HCT116 (cell line): ENCODE measurements around the gene HEATR5A. TPM values are rescaled to one million over a fixed set of nuclear protein-coding genes. Genes with fewer than 3 reads are reported as not detected.

ENCODE experiments used
- ATAC-seq: fragments of 200-7000 bp; cut with Tn5 transposase; 2 replicates; pipeline ENCODE4 v1.9.1; 2020; ENCODE audit warnings: mild to moderate bottlenecking, moderate library complexity
- BruUV-seq: library from RNA; stranded (reverse); fragments of 400-500 nt; replicated peaks from 2 replicates; lab custom pipeline; 2021; lab: Mats Ljungman, UMichigan
- CTCF ChIA-PET: fragments of 300-600 bp; sonication (Branson Sonifier 250); formaldehyde crosslinking; loops from one replicate; lab custom pipeline; 2021; ENCODE audit warnings: antibody characterized with exemption; lab: Charles Lee
- POLR2A ChIA-PET: fragments of 300-600, 350-600 bp; sonication (Branson Sonifier 250); formaldehyde crosslinking; loops from one replicate; lab custom pipeline; 2021; ENCODE audit warnings: antibody characterized with exemption; lab: Charles Lee
- RAD21 ChIA-PET, 2 experiments: fragments of 300-600 bp; sonication (Branson Sonifier 250); formaldehyde crosslinking; loops; one replicate each; lab custom pipeline; 2023; ENCODE audit warnings: low total read pairs in 2 of 2; ENCODE audit not compliant: uncharacterized antibody in 2 of 2, unreplicated experiment in 2 of 2, low non-redundant PET in 1 of 2; lab: Charles Lee
- DNase-seq: peaks from one replicate; pipeline ENCODE4 v3.0.0-alpha.2; 2010; ENCODE audit warnings: low read depth, low spot score
- H2AFZ ChIP-seq: fragments of 200-600 bp; shearing (Covaris generic), sonication (generic); 2 replicates; pipeline ENCODE4 v1.6.1; 2017; ENCODE audit warnings: low read depth, mixed run types, mixed read lengths, antibody characterized with exemption, low read length; ENCODE audit not compliant: poor library complexity, severe bottlenecking
- H3K27ac ChIP-seq: 2 replicates; pipeline ENCODE4 v1.5.1; 2012; ENCODE audit warnings: low read depth, low read length
- H3K27me3 ChIP-seq: fragments of 200-600 bp; sonication (generic); 2 replicates; pipeline ENCODE4 v1.6.1; 2016; ENCODE audit warnings: mixed run types, low read length, mixed read lengths; ENCODE audit not compliant: insufficient read depth
- H3K36me3 ChIP-seq, 2 experiments: fragments of 200-500 bp in 1 of 2; fragments of 200-600 bp in 1 of 2; sonication (Bioruptor generic) in 1 of 2; sonication (generic) in 1 of 2; 2 replicates each; pipeline versions ENCODE4 v1.5.1 to v1.6.1; 2014 to 2016; ENCODE audit warnings: low read length in 2 of 2, inconsistent platforms in 1 of 2, mixed read lengths in 1 of 2, mixed run types in 1 of 2; ENCODE audit not compliant: insufficient read depth in 2 of 2, control insufficient read depth in 1 of 2
- H3K4me1 ChIP-seq, 2 experiments: fragments of 200-600 bp in 1 of 2; sonication (generic) in 1 of 2; 2 replicates each; pipeline versions ENCODE4 v1.5.1 to v1.6.1; 2012 to 2017; ENCODE audit warnings: low read length in 2 of 2, inconsistent platforms in 1 of 2, mild to moderate bottlenecking in 1 of 2, mixed read lengths in 1 of 2, mixed run types in 1 of 2, moderate library complexity in 1 of 2; ENCODE audit not compliant: insufficient read depth in 2 of 2, control insufficient read depth in 1 of 2
- H3K4me2 ChIP-seq: fragments of 200-600 bp; sonication (generic); 2 replicates; pipeline ENCODE4 v1.6.1; 2017; ENCODE audit warnings: mixed run types, low read length, mixed read lengths
- H3K4me3 ChIP-seq, 2 experiments: fragments of 200-600 bp in 1 of 2; sonication (generic) in 1 of 2; replicated peaks in 1 of 2; 2 replicates each; pipeline ENCODE4 v1.5.1; 2011 to 2016; ENCODE audit warnings: low read length in 2 of 2, control low read depth in 1 of 2, low read depth in 1 of 2, mild to moderate bottlenecking in 1 of 2, mixed read lengths in 1 of 2, mixed run types in 1 of 2
- H3K79me2 ChIP-seq: fragments of 200-600 bp; sonication (generic); 2 replicates; pipeline ENCODE4 v1.6.1; 2017; ENCODE audit warnings: mild to moderate bottlenecking, mixed run types, low read length, moderate library complexity, mixed read lengths; ENCODE audit not compliant: insufficient read depth
- H3K9ac ChIP-seq: fragments of 200-600 bp; sonication (generic); 2 replicates; pipeline ENCODE4 v1.6.1; 2016; ENCODE audit warnings: low read length, mixed read lengths
- H3K9me2 ChIP-seq: fragments of 200-600 bp; sonication (generic), shearing (Covaris generic); 2 replicates; pipeline ENCODE4 v1.6.1; 2017; ENCODE audit warnings: mixed run types, mild to moderate bottlenecking, moderate library complexity; ENCODE audit not compliant: insufficient read depth
- H3K9me3 ChIP-seq, 2 experiments: fragments of 200-500 bp in 1 of 2; fragments of 200-600 bp in 1 of 2; sonication (Bioruptor generic) in 1 of 2; sonication (generic) in 1 of 2; 2 replicates each; pipeline ENCODE4 v1.6.1; 2014 to 2017; ENCODE audit warnings: low read length in 2 of 2, mixed read lengths in 2 of 2, inconsistent platforms in 1 of 2, low read depth in 1 of 2, mild to moderate bottlenecking in 1 of 2, mixed run types in 1 of 2, moderate library complexity in 1 of 2; ENCODE audit not compliant: control insufficient read depth in 1 of 2, insufficient read depth in 1 of 2
- H4K20me1 ChIP-seq: fragments of 200-600 bp; sonication (generic), shearing (Covaris generic); 2 replicates; pipeline ENCODE4 v1.6.1; 2017; ENCODE audit warnings: mixed run types, mild to moderate bottlenecking, moderate library complexity; ENCODE audit not compliant: insufficient read depth
- CBX3 ChIP-seq: IDR thresholded peaks from 2 replicates; pipeline ENCODE4 v1.6.1; 2012; ENCODE audit warnings: low read depth
- CTCF ChIP-seq, 3 experiments: fragments of 200-600 bp in 1 of 3; sonication (generic) in 1 of 3; IDR thresholded peaks in 2 of 3; conservative IDR thresholded peaks in 1 of 3; 2 replicates each; pipeline ENCODE4 v1.5.1; 2012 to 2017; ENCODE audit warnings: low read depth in 2 of 3, low read length in 2 of 3, antibody characterized with exemption in 1 of 3, borderline replicate concordance in 1 of 3, control low read depth in 1 of 3, mild to moderate bottlenecking in 1 of 3, mixed read lengths in 1 of 3, mixed run types in 1 of 3, moderate library complexity in 1 of 3; ENCODE audit not compliant: insufficient read depth in 1 of 3
- EGR1 ChIP-seq: IDR thresholded peaks from 2 replicates; pipeline ENCODE4 v1.6.1; 2012; ENCODE audit warnings: low read depth
- EZH2phosphoT487 ChIP-seq: fragments of 200-600 bp; IDR thresholded peaks from 2 replicates; pipeline ENCODE4 v1.6.1; 2018; ENCODE audit warnings: antibody characterized with exemption, borderline replicate concordance
- FOSL1 ChIP-seq: IDR thresholded peaks from 2 replicates; pipeline ENCODE4 v1.6.1; 2012; ENCODE audit warnings: low read depth
- JUND ChIP-seq: IDR thresholded peaks from 2 replicates; pipeline ENCODE4 v1.6.1; 2012
- POLR2A ChIP-seq: IDR thresholded peaks from 2 replicates; pipeline ENCODE4 v1.7.0; 2011; ENCODE audit warnings: borderline replicate concordance; ENCODE audit not compliant: insufficient read depth, insufficient read length; ENCODE audit errors: extremely low read depth
- POLR2AphosphoS5 ChIP-seq: IDR thresholded peaks from 2 replicates; pipeline ENCODE4 v1.6.1; 2011; ENCODE audit warnings: mild to moderate bottlenecking, low read depth, low read length, moderate library complexity
- RAD21 ChIP-seq: IDR thresholded peaks from 2 replicates; pipeline ENCODE4 v1.6.1; 2012; ENCODE audit warnings: low read depth, mild to moderate bottlenecking
- SIN3A ChIP-seq: IDR thresholded peaks from 2 replicates; pipeline ENCODE4 v1.6.1; 2012; ENCODE audit warnings: low read depth
- SP1 ChIP-seq: IDR thresholded peaks from 2 replicates; pipeline ENCODE4 v1.6.1; 2012; ENCODE audit warnings: low read depth
- SRF ChIP-seq: IDR thresholded peaks from 2 replicates; pipeline ENCODE4 v1.6.1; 2012; ENCODE audit warnings: low read depth
- TCF7L2 ChIP-seq: IDR thresholded peaks from 2 replicates; pipeline ENCODE4 v1.7.0; 2011; ENCODE audit warnings: borderline replicate concordance, inconsistent platforms; ENCODE audit not compliant: insufficient read depth, insufficient read length; ENCODE audit errors: extremely low read depth
- YY1 ChIP-seq: IDR thresholded peaks from 2 replicates; pipeline ENCODE4 v1.6.1; 2011; ENCODE audit warnings: low read length, low read depth, moderate library complexity, mild to moderate bottlenecking; ENCODE audit not compliant: insufficient replicate concordance; ENCODE audit errors: extremely low read depth
- ZFX ChIP-seq: fragments of 450-650 bp; IDR thresholded peaks from 2 replicates; pipeline ENCODE4 v1.6.1; 2017
- ZNF274 ChIP-seq: fragments of 200-500 bp; sonication (Bioruptor generic); IDR thresholded peaks from 2 replicates; pipeline ENCODE4 v1.6.1; 2014; ENCODE audit warnings: mild to moderate bottlenecking, low read depth, low read length, inconsistent platforms
- intact Hi-C: fragments of 100-400 bp; cut with micrococcal nuclease; formaldehyde crosslinking; loops from 2 replicates; pipeline ENCODE4 v1.10.0; 2022
- total RNA-seq: library from RNA; stranded (reverse); gene quantifications from one replicate; pipeline ENCODE4 v1.2.1, GENCODE V29; 2021; ENCODE audit not compliant: unreplicated experiment
- TF ChIP-seq, protein P1 (sequence below): IDR thresholded peaks from 2 replicates; pipeline ENCODE4 v1.6.1; 2012
- TF ChIP-seq, protein P2 (sequence below): IDR thresholded peaks from 2 replicates; pipeline ENCODE4 v1.6.1; 2012; ENCODE audit warnings: low read depth

The HEATR5A gene
- total RNA-seq, 1 experiment from 2014 or later, result 20.9 TPM

- ChIA-PET CTCF (no interaction called here), POLR2A (no interaction called here), RAD21 (no interaction called here)
- no peak overlapping the region for H3K9ac ChIP-seq
- H3K9me3 ChIP-seq, result no peaks in the 10 kb centered on the region
- H3K36me3 ChIP-seq, result no peaks in the 10 kb centered on the region
- H3K4me2 ChIP-seq, result no peak overlapping the region
- H3K4me3 ChIP-seq, result no peak overlapping the region
- H3K4me1 ChIP-seq, result no peaks in the 10 kb centered on the region
- no peaks in the 10 kb centered on the region for H3K9me2 ChIP-seq
- ATAC-seq, result no peak
- no peaks in the 10 kb centered on the region for H4K20me1 ChIP-seq
- TF ChIP-seq FOSL1 (no peak), SRF (no peak), SP1 (no peak), RAD21 (no peak), SIN3A (no peak), YY1 (no peak), EGR1 (no peak), CTCF (IDR thresholded peaks at IDR 0.05 in 2 of 3, conservative IDR thresholded peaks at IDR 0.05 in 1 of 3; ENCODE audit: borderline replicate concordance in 1 of 3, insufficient read depth in 1 of 3, low read depth in 2 of 3, low read length in 2 of 3) (no peak), ZNF274 (no peak), CBX3 (no peak), TCF7L2 (no peak), JUND (no peak), EZH2phosphoT487 (no peak), POLR2AphosphoS5 (no peak), ZFX (no peak), POLR2A (no peak)
- TF ChIP-seq, protein P1, sequence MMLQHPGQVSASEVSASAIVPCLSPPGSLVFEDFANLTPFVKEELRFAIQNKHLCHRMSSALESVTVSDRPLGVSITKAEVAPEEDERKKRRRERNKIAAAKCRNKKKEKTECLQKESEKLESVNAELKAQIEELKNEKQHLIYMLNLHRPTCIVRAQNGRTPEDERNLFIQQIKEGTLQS, result no peak
- TF ChIP-seq, protein P2, sequence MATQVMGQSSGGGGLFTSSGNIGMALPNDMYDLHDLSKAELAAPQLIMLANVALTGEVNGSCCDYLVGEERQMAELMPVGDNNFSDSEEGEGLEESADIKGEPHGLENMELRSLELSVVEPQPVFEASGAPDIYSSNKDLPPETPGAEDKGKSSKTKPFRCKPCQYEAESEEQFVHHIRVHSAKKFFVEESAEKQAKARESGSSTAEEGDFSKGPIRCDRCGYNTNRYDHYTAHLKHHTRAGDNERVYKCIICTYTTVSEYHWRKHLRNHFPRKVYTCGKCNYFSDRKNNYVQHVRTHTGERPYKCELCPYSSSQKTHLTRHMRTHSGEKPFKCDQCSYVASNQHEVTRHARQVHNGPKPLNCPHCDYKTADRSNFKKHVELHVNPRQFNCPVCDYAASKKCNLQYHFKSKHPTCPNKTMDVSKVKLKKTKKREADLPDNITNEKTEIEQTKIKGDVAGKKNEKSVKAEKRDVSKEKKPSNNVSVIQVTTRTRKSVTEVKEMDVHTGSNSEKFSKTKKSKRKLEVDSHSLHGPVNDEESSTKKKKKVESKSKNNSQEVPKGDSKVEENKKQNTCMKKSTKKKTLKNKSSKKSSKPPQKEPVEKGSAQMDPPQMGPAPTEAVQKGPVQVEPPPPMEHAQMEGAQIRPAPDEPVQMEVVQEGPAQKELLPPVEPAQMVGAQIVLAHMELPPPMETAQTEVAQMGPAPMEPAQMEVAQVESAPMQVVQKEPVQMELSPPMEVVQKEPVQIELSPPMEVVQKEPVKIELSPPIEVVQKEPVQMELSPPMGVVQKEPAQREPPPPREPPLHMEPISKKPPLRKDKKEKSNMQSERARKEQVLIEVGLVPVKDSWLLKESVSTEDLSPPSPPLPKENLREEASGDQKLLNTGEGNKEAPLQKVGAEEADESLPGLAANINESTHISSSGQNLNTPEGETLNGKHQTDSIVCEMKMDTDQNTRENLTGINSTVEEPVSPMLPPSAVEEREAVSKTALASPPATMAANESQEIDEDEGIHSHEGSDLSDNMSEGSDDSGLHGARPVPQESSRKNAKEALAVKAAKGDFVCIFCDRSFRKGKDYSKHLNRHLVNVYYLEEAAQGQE, result no peak
- no peak overlapping the region for H3K27ac ChIP-seq
- intact Hi-C loops, result no loop called here
- no peaks in the 10 kb centered on the region for H3K27me3 ChIP-seq
- no peak for DNase-seq
- no peaks in the 10 kb centered on the region for H3K79me2 ChIP-seq
- H2AFZ ChIP-seq, result no peak overlapping the region
- BruUV-seq, result no TSS peak
Observed at GRCh38 chr14:31430634-31431264, 10.4 kb upstream of the HEATR5A start.
